ENCODE results near the gene PIGU. TPM values are rescaled to one million over a fixed set of nuclear protein-coding genes. Genes with fewer than 3 reads are reported as not detected.

Gene PIGU
- polyA plus RNA-seq, 1 of the 3 experiments (the other 2 are of a cell fraction): 40.3 TPM

DNA sequence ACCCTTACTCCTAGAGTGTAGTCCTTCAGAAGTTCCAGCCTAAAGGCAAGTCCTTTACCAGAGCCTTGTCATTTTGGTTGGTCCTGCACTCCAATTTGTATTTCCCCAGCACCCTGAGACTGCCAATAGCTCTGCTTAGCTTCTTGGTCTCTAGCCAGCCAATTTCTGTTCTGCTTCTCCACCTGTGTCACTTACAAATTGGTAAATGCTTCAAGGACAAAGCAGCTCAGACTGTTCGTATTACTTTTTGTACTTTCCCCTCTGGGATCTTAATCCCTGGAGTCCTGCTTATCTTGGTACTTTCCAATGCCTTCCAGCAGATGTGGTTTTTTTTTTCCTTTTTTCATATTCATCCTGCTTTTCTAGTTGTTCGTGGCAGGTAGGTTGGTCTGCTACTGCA lies 25.7 kb downstream of the PIGU start:
- CTCF ChIA-PET: interaction anchor here (1.1 kb wide), 1 partner anchor 119 kb away, joined by 3 read pairs; no protein-coding TSS in a partner anchor
- Histone ChIP-seq H3K27ac (ENCODE audit: low read depth in 2 of 2, low read length in 1 of 2) (no peak overlapping the region), H3K4me2 (no peak overlapping the region), H3F3A (replicated peaks; ENCODE audit: insufficient read depth) (no peaks in the 10 kb centered on the region), H3K36me3 (replicated peaks in 1 of 2; ENCODE audit: control insufficient read depth in 1 of 2, insufficient read depth in 2 of 2, low read length in 1 of 2) (peaks cover 0 to 5% of the 10 kb centered on the region in 2 experiments), H3K9ac (no peak overlapping the region), H3K27me3 (ENCODE audit: insufficient read depth) (no peaks in the 10 kb centered on the region), H3K9me2 (no peaks in the 10 kb centered on the region), H4K20me1 (ENCODE audit: insufficient read depth) (no peaks in the 10 kb centered on the region), H3K4me1 (ENCODE audit: control insufficient read depth in 1 of 2, insufficient read depth in 2 of 2, low read depth in 1 of 2, low read length in 1 of 2) (no peaks in the 10 kb centered on the region), H3K9me3 (no peaks in the 10 kb centered on the region), H3K4me3 (ENCODE audit: low read depth in 2 of 2, low read length in 1 of 2) (no peak overlapping the region), H3K79me2 (ENCODE audit: insufficient read depth) (no peaks in the 10 kb centered on the region), H2AFZ (ENCODE audit: low read depth) (no peak overlapping the region)
- TF ChIP-seq, protein P1, sequence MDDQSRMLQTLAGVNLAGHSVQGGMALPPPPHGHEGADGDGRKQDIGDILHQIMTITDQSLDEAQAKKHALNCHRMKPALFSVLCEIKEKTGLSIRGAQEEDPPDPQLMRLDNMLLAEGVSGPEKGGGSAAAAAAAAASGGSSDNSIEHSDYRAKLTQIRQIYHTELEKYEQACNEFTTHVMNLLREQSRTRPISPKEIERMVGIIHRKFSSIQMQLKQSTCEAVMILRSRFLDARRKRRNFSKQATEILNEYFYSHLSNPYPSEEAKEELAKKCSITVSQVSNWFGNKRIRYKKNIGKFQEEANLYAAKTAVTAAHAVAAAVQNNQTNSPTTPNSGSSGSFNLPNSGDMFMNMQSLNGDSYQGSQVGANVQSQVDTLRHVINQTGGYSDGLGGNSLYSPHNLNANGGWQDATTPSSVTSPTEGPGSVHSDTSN (IDR thresholded peaks at IDR 0.05): no peak
- TF ChIP-seq CHD2 (IDR thresholded peaks at IDR 0.05; ENCODE audit: low read length, partially characterized antibody) (no peak), MAX (IDR thresholded peaks at IDR 0.05; ENCODE audit: low read depth) (no peak), TEAD4 (IDR thresholded peaks at IDR 0.05; ENCODE audit: borderline replicate concordance, insufficient read depth) (no peak), EZH2phosphoT487 (IDR thresholded peaks at IDR 0.05; ENCODE audit: borderline replicate concordance, low read depth) (no peak), RFX5 (IDR thresholded peaks at IDR 0.05; ENCODE audit: low read length) (no peak), TCF12 (IDR thresholded peaks at IDR 0.05) (no peak), ELF1 (IDR thresholded peaks at IDR 0.05) (no peak), MXI1 (IDR thresholded peaks at IDR 0.05; ENCODE audit: low read depth, low read length) (no peak), TAF1 (IDR thresholded peaks at IDR 0.05; ENCODE audit: borderline replicate concordance, low read depth, low read length) (no peak), FOXM1 (IDR thresholded peaks at IDR 0.05; ENCODE audit: low read depth) (no peak), JUND (IDR thresholded peaks at IDR 0.05) (no peak), SIN3A (IDR thresholded peaks at IDR 0.05; ENCODE audit: borderline replicate concordance, low read depth, low read length) (no peak), MEF2A (IDR thresholded peaks at IDR 0.05; ENCODE audit: borderline replicate concordance, low read depth) (no peak), IRF3 (IDR thresholded peaks at IDR 0.05; ENCODE audit: low read depth, low read length) (no peak), NFIC (IDR thresholded peaks at IDR 0.05; ENCODE audit: borderline replicate concordance) (no peak), ZBTB33 (IDR thresholded peaks at IDR 0.05; ENCODE audit: borderline replicate concordance, low read depth) (no peak), POLR2AphosphoS5 (IDR thresholded peaks at IDR 0.05; ENCODE audit: low read depth, low read length) (no peak), RCOR1 (IDR thresholded peaks at IDR 0.05; ENCODE audit: low read length) (no peak)
- TF ChIP-seq, protein P2, sequence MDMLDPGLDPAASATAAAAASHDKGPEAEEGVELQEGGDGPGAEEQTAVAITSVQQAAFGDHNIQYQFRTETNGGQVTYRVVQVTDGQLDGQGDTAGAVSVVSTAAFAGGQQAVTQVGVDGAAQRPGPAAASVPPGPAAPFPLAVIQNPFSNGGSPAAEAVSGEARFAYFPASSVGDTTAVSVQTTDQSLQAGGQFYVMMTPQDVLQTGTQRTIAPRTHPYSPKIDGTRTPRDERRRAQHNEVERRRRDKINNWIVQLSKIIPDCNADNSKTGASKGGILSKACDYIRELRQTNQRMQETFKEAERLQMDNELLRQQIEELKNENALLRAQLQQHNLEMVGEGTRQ (IDR thresholded peaks at IDR 0.05; ENCODE audit: borderline replicate concordance, low read depth, low read length): no peak
- WGBS (ENCODE audit: low lambda C conversion rate): 95% methylated on average over 2 of the region's 2 CpGs
- no peak for DNase-seq
- POLR2A ChIA-PET: no interaction called here
